AG04450 (cell line): Measurements from ENCODE around the gene GPC2. TPM values are rescaled to one million over a fixed set of nuclear protein-coding genes. Genes with fewer than 3 reads are reported as not detected.
A peak's percentile ranks its signal among the peaks of the same experiment; 100 is the strongest.

Experiments used
- CTCF ChIA-PET: fragments of 300-600, 350-600 bp; formaldehyde crosslinking; extraction: SDS; loops from one replicate; lab custom pipeline; 2022; ENCODE audit warnings: antibody characterized with exemption, inconsistent platforms; lab: Charles Lee
- POLR2A ChIA-PET: fragments of 350-600 bp; formaldehyde crosslinking; extraction: SDS; loops from one replicate; lab custom pipeline; 2021; ENCODE audit warnings: antibody characterized with exemption, inconsistent platforms; lab: Yijun Ruan, JAX
- DNase-seq: peaks from one replicate; pipeline ENCODE4 v3.0.0-alpha.2; 2011; ENCODE audit warnings: low read depth, low spot score
- H3K27ac ChIP-seq: one replicate; pipeline ENCODE4 v1.5.1; 2012; ENCODE audit warnings: low read depth, low read length, control low read depth
- H3K27me3 ChIP-seq: one replicate; pipeline ENCODE4 v1.6.0; 2012; ENCODE audit warnings: low read length; ENCODE audit not compliant: control insufficient read depth, insufficient read depth
- H3K4me3 ChIP-seq: 2 replicates; pipeline ENCODE4 v1.5.1; 2011; ENCODE audit warnings: mild to moderate bottlenecking, low read depth, low read length, control low read depth
- H3K9me3 ChIP-seq: 2 replicates; pipeline ENCODE4 v1.5.1; 2012; ENCODE audit warnings: low read length; ENCODE audit not compliant: control insufficient read depth, insufficient read depth
- polyA plus RNA-seq: library from polyadenylated mRNA; depleted of rRNA; stranded (reverse); fragments of >200 nt; gene quantifications from 2 replicates; pipeline ENCODE4 v1.2.3, GENCODE V29; 2011
- TF ChIP-seq, protein P1 (sequence below): IDR thresholded peaks from 2 replicates; pipeline ENCODE4 v1.5.1; 2011; ENCODE audit warnings: low read depth, low read length, control low read depth, inconsistent platforms

The GPC2 gene
- polyA plus RNA-seq, 1 experiment = 2.6 TPM

DNA sequence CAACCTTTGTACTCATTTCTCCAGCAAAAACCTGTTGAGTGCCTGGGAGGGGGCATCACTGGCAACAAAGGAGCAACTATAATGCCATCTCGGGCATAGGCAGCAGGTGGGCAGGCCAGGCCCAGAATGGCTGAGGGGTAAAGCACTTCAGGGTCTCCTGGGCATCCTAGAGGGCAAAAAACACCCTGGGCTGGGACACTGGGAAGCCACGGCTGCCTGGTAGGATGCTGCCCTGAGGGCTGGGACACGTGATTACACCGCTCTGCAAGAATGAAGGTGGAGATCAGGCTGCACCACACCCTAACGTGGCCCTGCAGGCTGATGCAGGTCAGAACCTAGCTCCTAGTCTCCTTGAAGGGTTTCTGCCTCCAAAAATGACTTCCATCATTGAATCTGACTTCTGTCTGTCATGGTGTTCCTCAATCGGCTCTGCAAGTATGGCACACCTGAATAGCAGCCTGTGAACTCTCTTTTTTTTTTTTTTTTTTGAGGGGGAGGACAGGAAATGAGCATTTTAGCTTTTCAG is 14.1 kb downstream of the GPC2 start:
- no peak for DNase-seq
- H3K9me3 ChIP-seq = no peaks in the 10 kb centered on the region
- H3K27me3 ChIP-seq = peaks cover 2% of the 10 kb centered on the region
- TF ChIP-seq, protein P1, sequence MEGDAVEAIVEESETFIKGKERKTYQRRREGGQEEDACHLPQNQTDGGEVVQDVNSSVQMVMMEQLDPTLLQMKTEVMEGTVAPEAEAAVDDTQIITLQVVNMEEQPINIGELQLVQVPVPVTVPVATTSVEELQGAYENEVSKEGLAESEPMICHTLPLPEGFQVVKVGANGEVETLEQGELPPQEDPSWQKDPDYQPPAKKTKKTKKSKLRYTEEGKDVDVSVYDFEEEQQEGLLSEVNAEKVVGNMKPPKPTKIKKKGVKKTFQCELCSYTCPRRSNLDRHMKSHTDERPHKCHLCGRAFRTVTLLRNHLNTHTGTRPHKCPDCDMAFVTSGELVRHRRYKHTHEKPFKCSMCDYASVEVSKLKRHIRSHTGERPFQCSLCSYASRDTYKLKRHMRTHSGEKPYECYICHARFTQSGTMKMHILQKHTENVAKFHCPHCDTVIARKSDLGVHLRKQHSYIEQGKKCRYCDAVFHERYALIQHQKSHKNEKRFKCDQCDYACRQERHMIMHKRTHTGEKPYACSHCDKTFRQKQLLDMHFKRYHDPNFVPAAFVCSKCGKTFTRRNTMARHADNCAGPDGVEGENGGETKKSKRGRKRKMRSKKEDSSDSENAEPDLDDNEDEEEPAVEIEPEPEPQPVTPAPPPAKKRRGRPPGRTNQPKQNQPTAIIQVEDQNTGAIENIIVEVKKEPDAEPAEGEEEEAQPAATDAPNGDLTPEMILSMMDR = no peak
- no peak overlapping the region for H3K27ac ChIP-seq
- H3K4me3 ChIP-seq = no peak overlapping the region
- ChIA-PET POLR2A (no interaction called here), CTCF (no interaction called here)

DNA sequence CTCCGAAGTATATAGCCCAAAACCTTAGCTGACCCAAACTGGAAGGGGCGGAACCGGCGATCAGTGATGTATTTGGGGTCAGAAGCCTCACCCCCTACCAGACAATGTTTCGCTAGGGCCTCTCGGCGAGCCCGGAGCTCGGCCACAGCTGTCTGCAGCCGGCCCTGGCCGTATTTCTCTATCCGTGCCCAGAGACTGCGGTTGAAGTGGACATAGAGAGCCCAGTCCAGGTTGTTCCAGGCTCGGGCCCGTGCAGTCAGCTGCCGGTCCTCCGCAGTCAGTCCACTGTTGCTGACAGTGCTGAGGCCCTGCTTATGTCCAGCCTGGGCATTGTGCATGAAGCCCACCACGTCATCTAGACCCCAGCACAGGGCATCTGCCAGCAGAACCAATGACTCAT is 17.1 kb downstream of the GPC2 start:
- Histone ChIP-seq H3K4me3 (no peak overlapping the region), H3K27me3 (no peaks in the 10 kb centered on the region), H3K9me3 (no peaks in the 10 kb centered on the region), H3K27ac (no peak overlapping the region)
- TF ChIP-seq, protein P1 = no peak
- no peak for DNase-seq
- ChIA-PET CTCF (no interaction called here), POLR2A (interaction anchor here (1.2 kb wide), 1 partner anchor 17 kb away, joined by 4 read pairs; the partner anchor contains the start of genes GPC2 and STAG3)

DNA sequence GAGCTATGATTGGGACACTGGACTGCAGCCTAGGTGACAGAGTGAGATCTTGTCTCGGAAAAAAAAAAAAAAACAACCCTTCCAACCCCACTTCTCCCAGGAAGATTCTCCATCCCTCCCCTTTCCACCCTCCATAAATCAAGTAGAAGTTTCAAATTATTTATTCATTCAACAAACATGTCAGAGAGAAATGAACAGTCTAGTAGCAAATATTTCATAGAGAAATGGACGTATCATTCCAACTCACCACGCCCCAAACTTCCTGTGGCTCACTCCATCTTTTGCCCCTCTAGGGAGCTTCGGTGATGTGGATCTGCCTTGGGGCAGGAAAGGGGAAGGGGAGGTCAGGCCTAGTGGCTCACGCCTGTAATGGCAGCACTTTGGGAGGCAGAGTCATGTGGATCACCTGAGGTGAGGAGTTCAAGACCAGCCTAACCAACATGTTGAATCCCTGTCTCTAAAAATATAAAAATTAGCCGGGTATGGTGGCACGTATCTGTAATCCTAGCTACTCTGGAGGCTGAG is 18.0 kb downstream of the GPC2 start:
- CTCF ChIA-PET = interaction anchor here (0.6 to 1.2 kb wide), 4 partner anchors 18 to 49 kb away, joined by 4 to 8 read pairs (median 4); no protein-coding TSS in a partner anchor
- H3K4me3 ChIP-seq = peak overlapping the region; percentile 69
- H3K9me3 ChIP-seq = no peaks in the 10 kb centered on the region
- no peaks in the 10 kb centered on the region for H3K27me3 ChIP-seq
- no peak for DNase-seq
- TF ChIP-seq, protein P1 = no peak
- POLR2A ChIA-PET = interaction anchor here (0.6 to 1.2 kb wide), 3 partner anchors 9 to 40 kb away, joined by 3 to 5 read pairs (median 4); partner anchors contain the start of genes CNPY4, GAL3ST4, GPC2 and STAG3
- H3K27ac ChIP-seq = peak overlapping the region; percentile 47

DNA sequence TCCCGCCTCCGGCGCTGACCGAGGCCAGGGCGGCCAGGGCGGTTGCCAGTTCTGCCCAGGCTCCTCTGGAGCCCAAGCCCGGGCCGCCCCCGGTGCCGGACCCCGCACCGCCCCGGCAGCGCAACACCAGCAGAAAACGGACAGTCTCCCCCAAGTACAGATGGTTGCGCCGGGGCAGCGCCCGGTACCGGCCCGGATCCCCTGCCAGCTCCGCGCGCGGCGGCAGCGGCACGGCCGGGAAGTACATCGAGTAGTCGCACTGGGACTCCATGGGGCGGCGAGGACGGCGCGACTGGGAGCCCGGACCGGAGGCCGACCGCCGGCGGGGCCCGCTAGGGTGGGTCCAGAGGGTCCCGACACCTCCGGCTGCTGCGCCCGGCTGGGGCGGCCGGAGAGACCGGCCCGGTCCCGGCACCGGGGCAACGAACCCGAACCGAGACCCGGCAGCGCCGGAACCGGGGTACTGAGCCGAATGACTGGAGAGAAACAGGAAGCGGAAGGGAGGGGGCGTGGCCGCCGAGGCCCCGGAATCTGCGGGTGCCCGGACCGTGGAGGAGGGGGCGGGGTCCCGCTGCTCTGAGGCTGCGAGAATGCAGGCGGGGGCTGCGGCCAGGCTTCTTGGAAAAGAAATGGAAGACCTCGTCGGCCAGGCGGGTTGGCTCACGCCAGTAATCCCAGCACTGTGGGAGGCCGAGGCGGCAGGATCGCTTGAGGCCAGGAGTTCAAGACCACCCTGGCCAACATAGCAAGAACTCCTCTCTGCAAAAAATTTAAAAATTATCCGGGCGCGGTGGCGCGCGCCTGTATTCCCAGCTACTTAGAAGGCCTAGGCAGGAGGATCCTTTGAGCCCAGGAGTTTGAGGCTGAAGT is 18.7 kb downstream of the GPC2 start, which contains the start of gene TRAPPC14:
Gene TRAPPC14, minus strand, starts transcription at position 495 of the 870 bp plus-strand sequence. Its CDS starts 224 bp downstream, at position 271.
- H3K27ac ChIP-seq = peak within 1 kb of the TSS; percentile 47
- peak; percentile 49 for DNase-seq
- TF ChIP-seq, protein P1 = no peak
- no peaks in the 10 kb centered on the region for H3K27me3 ChIP-seq
- H3K4me3 ChIP-seq = peak within 1 kb of the TSS; percentile 69
- H3K9me3 ChIP-seq = no peaks in the 10 kb centered on the region
- ChIA-PET CTCF (interaction anchor here (0.6 to 1.2 kb wide), 4 partner anchors 18 to 48 kb away, joined by 4 to 8 read pairs (median 4); no protein-coding TSS in a partner anchor), POLR2A (interaction anchor here (0.6 to 2.0 kb wide), 5 partner anchors 9 to 39 kb away, joined by 3 to 8 read pairs (median 4); partner anchors contain the start of genes CNPY4, GAL3ST4, GPC2 and LAMTOR4)
